Astrocyte (in vitro differentiated cells and primary cell): ENCODE measurements around the gene RANBP1.

Experiments used
- EZH2 ChIP-seq: IDR thresholded peaks from 2 replicates; pipeline ENCODE4 v1.6.1; 2012; ENCODE audit warnings: mild to moderate bottlenecking, low read length, inconsistent platforms; ENCODE audit not compliant: insufficient read depth
- TF ChIP-seq, protein P1 (sequence below): IDR thresholded peaks from 2 replicates; pipeline ENCODE4 v1.5.1; 2011; ENCODE audit warnings: low read depth, mild to moderate bottlenecking, inconsistent platforms, low read length, moderate library complexity; ENCODE audit not compliant: insufficient read depth

DNA sequence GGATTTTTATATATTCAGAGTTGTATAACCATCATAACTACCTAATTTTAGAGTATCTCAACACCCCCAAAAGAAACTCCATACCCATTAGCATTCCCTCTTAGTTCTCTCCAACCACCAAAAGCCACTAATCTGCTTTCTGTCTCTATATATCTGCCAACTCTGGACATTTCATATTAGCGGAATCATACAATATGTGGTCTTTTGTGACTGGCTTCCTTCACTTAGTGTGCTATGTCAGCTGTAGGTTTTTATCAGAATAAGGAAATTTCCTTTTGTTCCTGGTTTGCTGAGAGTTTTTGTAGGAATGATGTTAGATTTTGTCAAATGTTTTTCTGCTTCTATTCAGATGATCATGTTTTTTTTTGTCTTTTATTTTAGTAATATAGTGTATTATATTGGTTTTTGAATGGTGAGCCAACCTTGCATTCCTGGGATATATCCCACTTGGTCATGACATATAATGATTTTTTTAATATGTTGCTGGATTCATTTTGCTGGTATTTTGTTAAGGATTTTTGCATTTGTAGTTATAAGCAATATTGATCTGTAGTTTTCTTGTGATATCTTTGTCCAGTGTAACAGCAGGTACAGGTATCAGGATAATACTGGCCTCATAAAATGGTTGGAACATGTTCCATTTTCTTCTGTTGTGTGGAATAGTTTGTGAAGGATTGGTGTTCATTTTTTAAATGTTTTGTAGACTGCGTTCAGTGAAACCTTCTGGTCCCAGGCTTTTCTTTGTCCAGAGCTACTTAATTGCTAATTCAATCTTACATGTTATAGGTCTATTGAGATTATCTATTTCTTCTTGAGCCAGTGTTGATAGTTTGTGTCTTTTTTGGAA is 19.1 kb upstream of the RANBP1 start:
- TF ChIP-seq, protein P1, sequence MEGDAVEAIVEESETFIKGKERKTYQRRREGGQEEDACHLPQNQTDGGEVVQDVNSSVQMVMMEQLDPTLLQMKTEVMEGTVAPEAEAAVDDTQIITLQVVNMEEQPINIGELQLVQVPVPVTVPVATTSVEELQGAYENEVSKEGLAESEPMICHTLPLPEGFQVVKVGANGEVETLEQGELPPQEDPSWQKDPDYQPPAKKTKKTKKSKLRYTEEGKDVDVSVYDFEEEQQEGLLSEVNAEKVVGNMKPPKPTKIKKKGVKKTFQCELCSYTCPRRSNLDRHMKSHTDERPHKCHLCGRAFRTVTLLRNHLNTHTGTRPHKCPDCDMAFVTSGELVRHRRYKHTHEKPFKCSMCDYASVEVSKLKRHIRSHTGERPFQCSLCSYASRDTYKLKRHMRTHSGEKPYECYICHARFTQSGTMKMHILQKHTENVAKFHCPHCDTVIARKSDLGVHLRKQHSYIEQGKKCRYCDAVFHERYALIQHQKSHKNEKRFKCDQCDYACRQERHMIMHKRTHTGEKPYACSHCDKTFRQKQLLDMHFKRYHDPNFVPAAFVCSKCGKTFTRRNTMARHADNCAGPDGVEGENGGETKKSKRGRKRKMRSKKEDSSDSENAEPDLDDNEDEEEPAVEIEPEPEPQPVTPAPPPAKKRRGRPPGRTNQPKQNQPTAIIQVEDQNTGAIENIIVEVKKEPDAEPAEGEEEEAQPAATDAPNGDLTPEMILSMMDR, result no peak
- TF ChIP-seq EZH2, result no peak
